Measurements from ENCODE around the gene FAM114A1. TPM values are rescaled to one million over a fixed set of nuclear protein-coding genes. Genes with fewer than 3 reads are reported as not detected.

The FAM114A1 gene
- total RNA-seq, 1 donor from 2014 or later = 19.5 TPM

DNA sequence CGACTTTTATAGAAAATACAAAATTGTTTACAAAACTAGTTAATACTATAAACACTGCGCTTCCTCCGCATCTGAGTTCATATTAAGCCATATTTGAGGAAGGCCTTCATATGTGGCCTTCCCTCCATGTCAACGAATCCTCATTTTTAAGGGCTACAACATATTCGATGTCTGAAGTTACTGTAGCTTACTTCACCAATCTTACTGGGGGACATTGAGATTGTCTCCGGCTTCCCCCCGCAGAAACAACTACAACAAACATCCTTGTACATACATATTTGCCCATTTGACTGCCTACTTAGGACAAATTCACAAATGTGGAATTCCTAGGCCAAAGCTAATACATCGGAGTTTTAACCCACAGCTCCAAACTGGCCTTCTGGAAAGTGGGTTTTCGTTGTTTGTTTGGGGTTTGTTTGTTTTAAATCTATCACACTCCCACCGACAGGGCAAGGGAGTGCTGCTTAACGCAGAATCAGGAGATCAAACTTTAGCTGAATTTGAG, 581 bp upstream of the FAM114A1 start:
- peaks cover 41% of the 10 kb centered on the region for H3K4me1 ChIP-seq
- no peaks in the 10 kb centered on the region for H3K27me3 ChIP-seq (ENCODE audit: low read depth)
- H3K9me3 ChIP-seq (replicated peaks) = no peaks in the 10 kb centered on the region
- TF ChIP-seq, protein P1, sequence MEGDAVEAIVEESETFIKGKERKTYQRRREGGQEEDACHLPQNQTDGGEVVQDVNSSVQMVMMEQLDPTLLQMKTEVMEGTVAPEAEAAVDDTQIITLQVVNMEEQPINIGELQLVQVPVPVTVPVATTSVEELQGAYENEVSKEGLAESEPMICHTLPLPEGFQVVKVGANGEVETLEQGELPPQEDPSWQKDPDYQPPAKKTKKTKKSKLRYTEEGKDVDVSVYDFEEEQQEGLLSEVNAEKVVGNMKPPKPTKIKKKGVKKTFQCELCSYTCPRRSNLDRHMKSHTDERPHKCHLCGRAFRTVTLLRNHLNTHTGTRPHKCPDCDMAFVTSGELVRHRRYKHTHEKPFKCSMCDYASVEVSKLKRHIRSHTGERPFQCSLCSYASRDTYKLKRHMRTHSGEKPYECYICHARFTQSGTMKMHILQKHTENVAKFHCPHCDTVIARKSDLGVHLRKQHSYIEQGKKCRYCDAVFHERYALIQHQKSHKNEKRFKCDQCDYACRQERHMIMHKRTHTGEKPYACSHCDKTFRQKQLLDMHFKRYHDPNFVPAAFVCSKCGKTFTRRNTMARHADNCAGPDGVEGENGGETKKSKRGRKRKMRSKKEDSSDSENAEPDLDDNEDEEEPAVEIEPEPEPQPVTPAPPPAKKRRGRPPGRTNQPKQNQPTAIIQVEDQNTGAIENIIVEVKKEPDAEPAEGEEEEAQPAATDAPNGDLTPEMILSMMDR (IDR thresholded peaks at IDR 0.05; ENCODE audit: borderline replicate concordance) = peak; percentile 16
- peaks cover 7% of the 10 kb centered on the region for H3K36me3 ChIP-seq
- DNase-seq = no peak
- peak overlapping the region; percentile 92 for H3K27ac ChIP-seq (replicated peaks)
- H3K4me3 ChIP-seq = peak overlapping the region; percentile 88
- intact Hi-C loops (cut with micrococcal nuclease) = no loop called here

DNA sequence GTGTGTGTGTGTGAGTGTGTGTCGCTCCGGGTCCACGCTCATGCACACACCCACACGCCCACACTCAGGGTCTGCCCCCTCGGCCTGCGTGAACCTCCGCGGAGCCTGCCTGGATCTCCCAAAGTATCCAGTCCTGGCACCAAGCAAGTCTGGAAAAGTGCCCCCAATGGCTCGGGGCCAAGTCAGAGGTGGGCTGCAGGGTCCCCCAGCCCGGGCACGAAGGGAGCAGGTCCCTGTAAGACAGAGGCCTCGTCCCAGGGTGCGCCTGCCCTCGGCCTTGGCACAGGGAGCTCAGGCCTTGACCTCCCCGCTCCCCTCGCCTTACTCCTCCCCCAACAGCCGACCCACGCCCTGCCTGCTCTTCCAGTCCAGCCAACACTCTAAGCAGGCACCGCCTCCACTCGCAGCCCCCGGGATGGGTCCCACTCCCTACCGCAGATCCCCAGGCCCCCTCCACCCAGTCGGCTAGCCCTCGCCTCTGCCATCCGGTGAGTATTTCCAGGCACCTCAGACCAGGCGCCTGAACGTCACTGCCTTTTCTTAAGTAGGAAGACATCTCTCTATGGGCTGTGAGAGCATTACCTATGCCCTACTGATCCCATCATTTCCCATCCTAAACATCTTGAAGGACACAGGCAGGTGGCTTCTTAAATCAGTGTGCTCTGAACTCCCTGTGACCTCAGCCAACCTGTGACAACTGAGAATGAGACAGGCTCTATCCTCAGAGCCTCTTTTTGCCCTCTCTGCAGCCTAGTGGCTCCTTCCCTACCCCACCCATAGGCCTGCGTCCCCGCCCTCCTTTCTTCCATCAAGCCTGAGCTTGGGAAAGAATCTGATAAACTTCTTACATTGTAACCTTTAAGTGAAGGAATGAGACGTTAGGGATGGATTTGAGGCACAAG, 704 bp downstream of the FAM114A1 start:
- intact Hi-C loops (cut with micrococcal nuclease) = no loop called here
- H3K27me3 ChIP-seq (ENCODE audit: low read depth) = no peaks in the 10 kb centered on the region
- H3K36me3 ChIP-seq = peaks cover 10% of the 10 kb centered on the region
- H3K4me3 ChIP-seq = peak overlapping the region; percentile 88
- H3K4me1 ChIP-seq = peaks cover 52% of the 10 kb centered on the region
- peak overlapping the region; percentile 92 for H3K27ac ChIP-seq (replicated peaks)
- TF ChIP-seq, protein P1 (IDR thresholded peaks at IDR 0.05; ENCODE audit: borderline replicate concordance) = no peak
- no peaks in the 10 kb centered on the region for H3K9me3 ChIP-seq (replicated peaks)
- DNase-seq = peak; percentile 52

DNA sequence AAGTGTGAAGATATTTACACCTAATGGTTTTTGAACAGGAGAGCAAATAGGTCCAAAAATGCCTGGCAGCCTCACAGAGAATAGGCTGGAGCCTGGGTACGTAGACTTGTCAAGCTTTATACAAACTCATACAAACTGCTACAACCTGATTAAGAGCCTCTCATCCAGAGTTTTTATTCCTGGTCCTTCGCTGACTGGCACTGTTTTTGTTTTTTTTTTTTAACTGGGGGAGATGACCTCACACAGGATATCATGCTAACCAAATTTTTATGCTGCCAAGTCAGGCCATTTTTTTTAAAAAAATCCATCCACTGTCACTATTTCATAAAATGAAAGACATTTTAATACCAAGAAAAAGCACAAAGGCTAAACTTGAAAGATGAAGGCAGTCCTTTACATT, 1.9 kb downstream of the FAM114A1 start:
- H3K27ac ChIP-seq (replicated peaks) = peak overlapping the region; percentile 92
- TF ChIP-seq, protein P1 (IDR thresholded peaks at IDR 0.05; ENCODE audit: borderline replicate concordance) = no peak
- no peak for DNase-seq
- no peaks in the 10 kb centered on the region for H3K9me3 ChIP-seq (replicated peaks)
- H3K4me3 ChIP-seq = peak overlapping the region; percentile 88
- peaks cover 62% of the 10 kb centered on the region for H3K4me1 ChIP-seq
- intact Hi-C loops (cut with micrococcal nuclease) = no loop called here
- H3K36me3 ChIP-seq = peaks cover 10% of the 10 kb centered on the region
- H3K27me3 ChIP-seq (ENCODE audit: low read depth) = no peaks in the 10 kb centered on the region

DNA sequence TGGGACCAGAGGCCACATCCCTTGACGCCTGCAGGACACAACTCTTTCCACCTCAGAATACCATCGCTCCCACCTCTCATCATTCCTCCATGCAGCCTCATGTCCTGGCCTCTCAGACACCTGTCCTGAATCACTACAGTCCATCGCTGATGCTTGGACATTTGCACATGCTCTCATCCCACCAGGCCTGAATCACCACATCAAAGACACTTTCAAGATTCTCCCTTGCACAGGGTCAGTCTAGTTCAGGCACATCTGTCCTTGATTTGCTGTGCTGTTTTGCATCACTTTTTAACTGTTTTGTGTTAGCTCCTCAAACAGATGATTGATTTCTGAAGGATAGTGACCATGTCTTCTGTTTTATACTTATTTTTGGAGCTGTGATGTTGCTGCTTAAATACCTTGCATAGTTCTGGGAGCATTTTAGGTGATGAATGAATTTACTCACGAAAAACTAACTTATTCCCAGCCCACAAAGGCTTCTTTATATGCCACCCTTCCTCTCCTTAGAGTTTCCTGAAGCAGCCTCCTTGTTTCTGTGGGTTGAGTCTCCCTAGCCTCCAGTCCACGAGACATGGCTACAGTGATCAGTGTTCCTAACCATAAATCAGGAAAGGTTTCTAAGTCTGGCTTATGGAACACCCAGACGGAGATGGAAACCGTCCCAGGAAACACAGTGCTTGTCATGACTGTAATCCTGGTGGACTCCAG, 2.6 kb downstream of the FAM114A1 start:
- Histone ChIP-seq H3K27me3 (ENCODE audit: low read depth) (no peaks in the 10 kb centered on the region), H3K27ac (replicated peaks) (peak overlapping the region; percentile 92), H3K4me1 (peaks cover 62% of the 10 kb centered on the region), H3K9me3 (replicated peaks) (no peaks in the 10 kb centered on the region), H3K4me3 (no peak overlapping the region), H3K36me3 (peaks cover 10% of the 10 kb centered on the region)
- no peak for DNase-seq
- intact Hi-C loops (cut with micrococcal nuclease) = no loop called here
- TF ChIP-seq, protein P1 (IDR thresholded peaks at IDR 0.05; ENCODE audit: borderline replicate concordance) = no peak

DNA sequence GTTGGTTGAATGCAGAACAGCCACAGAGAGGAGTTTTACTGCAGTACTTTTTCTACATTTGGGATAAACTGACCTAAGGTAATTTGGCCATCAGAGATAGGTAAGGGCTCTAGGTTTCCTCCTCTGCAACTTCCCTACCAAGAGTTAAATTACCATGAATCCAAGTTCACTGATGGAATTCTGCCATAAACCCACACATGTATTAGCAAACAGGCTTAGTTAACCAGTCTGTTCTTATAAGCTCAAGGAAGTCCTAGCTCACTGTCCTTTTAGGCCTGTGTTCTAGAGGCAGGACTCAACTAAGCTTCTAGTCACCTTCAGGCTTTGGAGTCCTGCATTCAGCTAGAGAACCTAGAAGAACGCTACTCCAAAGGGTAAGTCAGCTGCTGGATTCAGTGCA, 4.0 kb downstream of the FAM114A1 start:
- Histone ChIP-seq H3K27ac (replicated peaks) (no peak overlapping the region), H3K9me3 (replicated peaks) (no peaks in the 10 kb centered on the region), H3K27me3 (ENCODE audit: low read depth) (no peaks in the 10 kb centered on the region), H3K4me3 (no peak overlapping the region), H3K36me3 (peaks cover 14% of the 10 kb centered on the region), H3K4me1 (peaks cover 66% of the 10 kb centered on the region)
- TF ChIP-seq, protein P1 (IDR thresholded peaks at IDR 0.05; ENCODE audit: borderline replicate concordance) = no peak
- intact Hi-C loops (cut with micrococcal nuclease) = no loop called here
- no peak for DNase-seq

All from left ventricle myocardium inferior (tissue), 1 donor.